Activated naive CD4-positive, alpha-beta T cell treated with Interleukin-2 at 50 U/mL for 16 hours (primary cell): ENCODE measurements around the gene ABLIM1.

Experiments used
- DNase-seq: peaks from one replicate; pipeline ENCODE4 v3.0.0-alpha.2; 2020

Gene ABLIM1

DNA sequence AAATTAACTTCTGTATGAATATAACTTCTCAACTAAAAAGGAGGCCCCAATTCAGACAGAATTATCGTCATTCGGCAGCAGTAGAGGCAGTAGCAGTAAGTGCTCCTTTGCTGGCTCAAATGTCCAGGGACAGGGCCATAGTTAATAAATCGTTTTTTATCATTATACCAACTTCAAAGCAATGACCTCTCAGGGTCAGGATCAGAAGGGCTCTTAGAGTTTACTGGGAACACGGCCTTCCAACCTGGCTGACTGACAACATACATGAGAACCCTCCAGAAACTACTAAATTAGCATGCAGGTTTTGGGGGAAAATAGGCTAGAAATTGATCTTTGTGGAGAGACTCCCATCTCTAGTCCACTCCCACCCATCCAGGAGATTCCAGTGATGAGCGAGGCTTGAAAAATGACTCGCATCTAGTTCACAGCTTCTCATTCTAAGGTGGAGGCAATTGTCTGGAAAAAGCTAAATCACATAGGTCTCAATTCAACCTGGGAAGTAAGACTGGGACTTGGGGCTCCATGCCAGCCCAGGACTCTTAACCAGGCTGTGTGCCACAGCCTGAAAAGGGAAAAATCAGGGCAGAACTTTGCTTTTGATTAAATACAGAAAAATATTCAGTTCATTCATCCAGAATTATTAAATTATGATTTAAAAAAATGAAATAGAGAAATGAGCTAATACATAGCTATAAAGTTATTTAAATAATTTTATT, 84.6 kb downstream of the ABLIM1 start:
- DNase-seq: no peak

DNA sequence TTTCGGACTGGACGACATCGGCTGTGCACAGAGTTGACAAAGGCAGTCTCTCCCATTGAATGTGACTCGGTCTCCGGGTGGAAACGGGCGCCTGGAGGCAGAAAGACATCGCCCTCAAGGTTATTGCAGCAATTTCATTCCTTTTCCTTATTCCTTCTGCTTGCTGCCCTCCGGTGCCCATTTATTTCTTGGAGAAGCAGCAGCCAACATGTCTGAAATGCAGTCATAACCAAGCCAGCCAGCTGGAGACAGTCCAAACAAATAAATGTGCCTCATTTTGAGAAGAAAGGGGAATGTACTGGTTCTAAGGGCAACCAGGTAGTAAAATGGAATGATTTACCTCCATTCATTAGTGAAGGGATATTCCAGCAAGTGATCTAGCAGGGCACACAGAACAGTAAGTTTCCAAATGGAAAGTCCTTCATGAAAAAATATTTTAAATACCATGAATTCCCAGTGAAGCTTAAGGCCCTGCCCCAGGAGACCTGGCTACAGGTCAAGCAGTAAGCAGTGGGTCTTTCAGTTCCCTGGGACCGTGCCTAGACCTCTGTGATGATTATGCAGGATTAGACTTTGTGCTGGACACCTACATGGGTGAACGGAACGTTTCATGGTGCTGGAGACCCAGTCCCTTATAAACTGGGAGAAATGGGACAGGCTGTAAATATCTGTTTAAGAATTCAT, 86.6 kb downstream of the ABLIM1 start:
- no peak for DNase-seq

DNA sequence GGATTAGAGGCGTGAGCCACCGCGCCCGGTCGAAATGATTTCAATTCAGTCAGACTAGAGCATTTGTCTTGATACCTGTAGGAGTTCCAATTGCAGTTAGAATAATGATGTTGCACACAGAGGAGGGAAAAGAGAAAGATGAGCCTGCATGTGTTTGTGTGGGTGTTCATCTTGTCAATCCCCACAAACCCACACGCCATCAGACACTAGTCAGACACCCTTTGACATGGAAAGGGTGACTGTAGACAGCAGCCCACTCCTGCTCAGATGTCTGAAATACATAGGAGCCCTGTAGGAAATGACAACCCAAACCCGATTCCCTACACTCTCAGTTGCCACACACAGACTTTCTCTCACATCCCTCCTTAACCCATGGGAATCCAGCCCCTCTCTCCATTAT, 92.0 kb downstream of the ABLIM1 start:
- DNase-seq: no peak

DNA sequence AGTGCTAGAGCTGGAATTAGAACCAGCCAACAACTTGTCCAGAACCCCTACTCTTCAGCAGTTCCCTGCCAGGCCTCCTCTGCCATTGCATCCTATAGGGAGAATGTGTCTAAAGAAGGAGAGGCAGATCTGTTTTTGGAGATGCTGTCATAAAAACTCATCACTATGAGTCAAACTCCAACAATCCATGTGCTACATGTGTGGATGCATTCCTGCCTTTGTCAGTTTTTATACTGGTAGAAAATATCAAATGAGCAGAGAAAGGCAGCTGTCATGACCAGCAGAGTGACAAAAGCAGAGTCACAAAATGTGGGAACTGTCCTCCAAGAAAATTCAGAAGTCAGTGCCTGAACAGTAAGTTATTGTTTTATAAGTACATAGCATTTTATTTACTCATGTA, 93.0 kb downstream of the ABLIM1 start:
- DNase-seq: no peak

DNA sequence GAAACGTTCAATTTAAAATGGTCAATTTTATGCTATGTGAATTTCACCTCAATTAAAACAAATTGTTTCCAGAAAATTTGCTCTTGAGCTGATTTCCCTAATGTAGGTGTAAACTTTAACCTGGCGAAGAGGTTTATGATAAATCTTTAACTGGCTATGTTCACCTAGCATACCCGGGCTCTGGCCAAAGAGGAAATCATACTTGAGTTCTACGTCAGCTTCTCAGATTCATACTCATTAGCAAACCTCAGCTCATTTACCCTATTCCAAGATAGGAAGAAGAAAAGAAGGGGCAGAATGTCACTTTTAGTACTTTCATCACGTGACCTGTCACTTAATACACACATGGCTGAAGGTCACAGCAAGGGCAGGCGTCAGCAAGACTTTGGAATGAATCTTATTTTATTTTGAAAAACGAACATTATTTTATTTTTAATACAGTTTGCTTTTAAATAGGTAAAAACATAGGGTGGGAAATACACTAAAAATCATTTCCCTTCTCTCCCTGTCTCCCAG, 97.0 kb downstream of the ABLIM1 start:
- DNase-seq: no peak

DNA sequence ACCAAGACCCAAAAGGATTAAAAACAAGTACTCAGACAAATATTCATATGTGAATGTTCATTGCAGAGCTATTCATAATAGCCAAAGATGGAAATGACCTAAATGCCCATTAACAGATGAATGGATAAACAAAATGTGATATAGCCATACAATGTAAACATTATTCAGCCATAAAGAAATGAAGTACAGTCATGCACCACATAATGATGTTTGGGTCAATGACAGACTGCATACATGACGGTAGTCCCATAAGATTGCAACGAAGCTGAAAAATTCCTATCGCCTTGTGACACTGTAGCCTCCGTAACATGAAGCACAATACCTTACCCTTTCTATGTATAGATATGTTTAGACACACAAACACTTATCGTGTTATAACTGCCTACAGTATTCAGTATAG, 97.9 kb downstream of the ABLIM1 start:
- no peak for DNase-seq

DNA sequence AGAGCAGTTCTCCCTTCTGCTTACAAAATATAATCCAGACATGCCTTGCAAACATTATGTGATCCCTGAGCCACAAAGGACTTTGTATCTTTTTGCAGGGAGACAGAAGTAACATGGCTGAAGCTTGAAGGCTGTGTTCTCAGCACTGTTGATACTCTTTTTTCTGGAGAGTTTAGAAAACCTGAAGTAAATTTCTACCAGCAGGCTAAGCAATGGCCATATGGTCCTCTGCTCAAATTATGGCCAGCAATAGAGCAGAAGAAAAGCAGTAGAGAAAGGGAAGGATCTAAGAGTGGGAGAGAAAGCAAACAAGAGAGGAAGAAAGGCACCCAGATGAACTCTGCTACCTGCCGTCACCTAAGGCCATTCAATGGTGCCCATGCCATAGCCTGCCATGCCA, 98.4 kb downstream of the ABLIM1 start:
- DNase-seq: no peak

DNA sequence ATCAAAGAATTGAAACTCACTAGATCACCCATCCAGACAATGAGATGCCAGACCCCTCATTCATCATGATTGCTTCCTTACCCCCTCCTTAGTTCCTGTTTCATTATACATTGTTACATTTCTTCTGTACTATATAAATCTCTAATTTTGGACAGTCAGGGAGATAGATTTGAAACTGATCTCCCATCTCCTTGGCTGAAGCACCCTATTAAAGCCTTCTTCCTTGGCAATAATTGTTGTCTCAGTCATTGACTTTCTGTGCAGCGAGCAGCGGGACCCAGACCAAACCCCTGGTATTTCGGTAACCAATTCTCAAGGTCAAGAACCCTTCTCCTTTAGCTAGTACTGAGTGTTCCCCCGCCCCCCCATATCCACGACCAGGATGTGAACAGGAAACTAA, 100.2 kb downstream of the ABLIM1 start:
- no peak for DNase-seq

DNA sequence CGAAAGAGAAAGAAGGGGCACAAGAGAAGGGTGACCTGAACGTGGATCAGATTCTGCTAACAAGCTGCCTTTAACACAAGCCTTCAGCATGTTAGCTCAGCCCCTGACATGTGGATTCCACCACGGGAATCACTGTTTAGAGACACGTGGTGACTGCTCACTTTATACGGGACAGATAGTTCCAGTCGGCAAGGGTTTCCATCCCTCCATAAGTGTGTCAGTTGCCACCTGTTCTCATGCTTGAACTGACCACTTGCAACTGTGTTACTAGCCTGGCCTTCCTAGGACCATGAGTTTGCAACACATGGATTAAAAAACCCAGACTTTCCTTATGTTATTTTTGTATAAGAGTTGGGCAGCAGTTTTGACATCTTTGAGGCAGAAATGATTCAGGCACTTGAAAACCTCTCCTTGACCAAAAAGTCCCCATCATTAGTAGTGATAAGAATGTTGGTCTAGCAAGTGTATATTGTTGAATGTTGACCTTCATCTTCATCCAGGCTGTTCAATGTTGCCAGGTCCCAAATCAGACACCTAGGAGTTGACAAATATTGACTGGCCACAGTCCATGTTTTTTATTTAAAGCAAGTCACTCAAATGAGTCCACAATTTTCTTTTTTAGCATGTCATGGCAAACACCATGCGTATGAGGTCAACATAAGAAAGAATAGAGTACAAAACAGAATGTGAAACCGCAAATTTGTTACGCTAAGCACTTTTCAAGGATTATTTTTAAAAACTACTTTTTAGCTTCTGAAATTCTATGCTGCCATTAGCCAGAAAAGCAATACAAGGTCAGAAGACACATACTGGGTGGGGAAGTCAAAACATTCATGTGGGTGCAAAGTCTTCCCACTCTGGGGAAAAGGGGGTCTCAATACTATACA, 101.6 kb downstream of the ABLIM1 start:
- DNase-seq: no peak

DNA sequence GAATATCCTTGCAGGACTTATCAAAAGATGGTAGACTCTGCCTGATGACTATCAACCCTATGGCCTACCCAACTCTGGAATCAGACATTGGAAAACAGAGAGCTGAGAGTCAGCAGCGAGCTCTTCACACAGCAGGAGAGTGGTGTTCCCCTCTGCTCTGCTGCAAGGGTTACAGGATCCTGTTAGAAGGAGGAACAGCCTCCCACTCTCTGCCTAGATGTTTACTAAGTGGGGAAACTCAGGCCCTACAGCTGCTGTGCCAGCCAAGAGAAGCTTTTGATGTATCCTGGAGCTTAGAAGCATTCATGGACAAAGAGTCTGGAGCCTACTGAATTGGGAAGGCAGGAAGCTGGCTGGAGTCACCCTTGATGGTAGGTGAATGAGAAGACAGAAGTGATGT, 104.6 kb downstream of the ABLIM1 start:
- no peak for DNase-seq

DNA sequence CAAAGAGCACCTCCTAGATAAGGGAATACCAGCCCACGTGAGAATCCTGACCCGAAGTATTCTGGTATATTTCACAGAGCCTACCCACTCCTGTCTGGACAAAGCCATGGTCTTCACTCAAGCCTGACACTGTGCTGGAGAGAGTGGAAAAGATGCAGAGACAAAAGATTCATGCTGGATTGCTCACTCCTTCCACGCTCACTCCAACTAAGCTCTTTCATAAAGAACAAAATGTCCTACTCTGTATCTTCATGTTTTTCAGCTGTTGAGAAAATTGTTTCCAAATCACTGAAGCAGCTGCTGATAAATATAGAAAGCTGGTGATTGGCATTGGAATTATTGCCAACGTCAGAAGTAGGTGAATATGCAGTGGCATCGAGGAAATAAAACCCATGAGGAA, 106.0 kb downstream of the ABLIM1 start:
- no peak for DNase-seq

DNA sequence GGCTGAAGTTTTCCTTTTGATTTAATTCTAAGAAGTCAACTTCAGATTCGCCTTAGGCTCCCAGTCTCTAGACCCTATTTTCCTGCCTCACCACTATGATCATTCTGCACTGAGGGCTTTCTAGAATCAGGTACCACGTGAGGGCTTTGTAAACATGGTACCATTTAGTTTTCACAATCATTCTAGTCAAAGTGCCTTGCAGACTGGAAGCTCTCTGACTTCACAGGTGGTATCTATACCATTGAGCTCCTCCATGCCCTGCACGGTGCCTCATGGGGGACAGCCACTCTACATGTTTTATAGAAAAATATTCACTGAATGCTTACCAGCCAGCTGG, 106.5 kb downstream of the ABLIM1 start:
- no peak for DNase-seq

DNA sequence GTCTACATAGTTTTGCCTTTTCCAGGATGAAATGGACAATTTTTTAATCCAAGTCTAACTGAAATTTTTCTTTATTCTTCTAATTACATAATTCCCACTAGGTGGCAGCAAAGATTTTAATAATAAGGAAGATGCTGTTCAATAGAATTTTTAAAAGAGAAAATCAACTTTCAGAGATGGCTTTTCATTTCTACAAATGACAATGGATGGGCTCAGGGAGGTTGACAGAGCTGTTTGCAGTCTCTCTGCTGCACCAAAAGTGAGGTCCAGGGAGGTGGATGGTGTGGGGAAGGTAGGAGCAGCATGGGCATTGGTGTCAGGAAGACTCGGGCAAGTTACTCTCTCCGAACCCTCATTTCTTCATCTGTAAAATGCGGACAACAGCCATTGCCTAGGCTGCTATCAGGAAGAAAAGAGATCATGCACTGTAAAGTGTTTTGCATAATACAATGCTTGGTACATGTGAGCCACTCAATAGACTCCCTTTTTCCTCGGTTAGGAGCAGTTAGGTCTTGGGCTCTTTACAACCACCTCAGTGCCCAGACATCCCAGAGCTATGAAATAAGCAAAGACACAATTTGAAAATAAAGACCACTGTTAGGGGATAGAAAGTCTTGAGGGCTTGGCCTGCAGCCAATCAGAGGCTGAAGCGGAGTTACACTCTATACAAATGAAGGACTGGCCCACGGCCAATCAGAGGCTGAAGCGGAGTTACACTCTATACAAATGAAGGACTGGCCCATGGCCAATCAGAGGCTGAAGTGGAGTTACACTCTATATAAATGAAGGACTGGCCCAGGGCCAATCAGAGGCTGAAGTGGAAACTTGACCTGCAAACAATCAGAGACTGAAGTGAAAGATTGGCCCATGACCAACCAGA, 107.1 kb downstream of the ABLIM1 start:
- DNase-seq: no peak

DNA sequence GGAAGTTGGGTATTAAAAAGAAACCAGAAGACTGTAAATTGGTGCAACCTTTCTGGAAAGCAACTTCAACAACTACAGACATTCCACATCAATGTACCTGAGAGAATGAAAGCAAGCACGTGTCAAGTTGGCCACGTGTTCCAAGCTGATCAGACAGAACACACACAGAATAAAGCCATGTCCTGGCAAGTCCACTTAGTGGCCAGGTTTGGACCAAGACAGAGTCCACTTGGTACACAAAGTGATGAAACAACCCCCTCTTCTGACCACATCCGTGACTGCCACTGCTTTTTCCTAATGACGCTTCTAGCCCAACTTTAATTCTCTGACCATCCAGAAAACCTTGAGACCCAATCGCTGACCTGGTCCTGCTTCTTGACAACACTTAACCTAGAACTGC, 109.4 kb downstream of the ABLIM1 start:
- no peak for DNase-seq

DNA sequence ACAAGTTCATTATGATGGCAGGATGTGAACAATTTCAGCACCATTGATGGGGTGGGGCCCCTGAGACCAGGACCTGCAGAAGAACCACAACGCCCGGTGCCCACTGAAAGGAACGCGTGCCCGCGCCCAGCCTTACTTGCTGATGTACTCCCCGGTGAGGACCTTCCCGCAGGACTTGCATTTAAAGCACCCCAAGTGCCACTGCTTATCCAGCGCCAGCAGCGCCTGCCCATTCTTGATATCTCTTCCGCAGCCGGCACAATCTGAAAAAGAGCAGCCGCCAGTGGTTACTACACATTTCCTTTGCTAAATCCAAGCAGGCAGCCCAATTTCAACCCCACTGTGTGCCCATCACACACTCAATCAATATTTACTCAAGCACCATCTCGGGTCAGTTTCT, 110.6 kb downstream of the ABLIM1 start:
- no peak for DNase-seq

DNA sequence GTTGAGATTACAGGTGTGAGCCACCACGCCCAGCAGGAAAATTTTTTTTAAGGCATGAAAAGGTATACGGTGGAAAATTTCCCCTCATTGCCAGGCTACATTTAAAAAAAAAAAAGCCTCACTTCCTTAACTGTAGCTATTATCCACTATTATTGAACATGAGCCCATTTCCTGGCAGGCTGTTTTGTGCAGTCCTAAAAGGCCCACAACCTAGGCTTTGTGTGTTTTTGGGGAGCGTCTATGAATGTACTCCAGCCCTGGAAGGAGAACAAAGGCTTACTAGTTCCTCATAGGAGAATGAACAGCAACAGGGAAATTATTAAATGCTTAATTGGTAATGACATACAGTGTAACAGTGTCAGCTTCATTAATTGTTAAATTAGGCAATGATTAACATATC, 111.0 kb downstream of the ABLIM1 start:
- no peak for DNase-seq

DNA sequence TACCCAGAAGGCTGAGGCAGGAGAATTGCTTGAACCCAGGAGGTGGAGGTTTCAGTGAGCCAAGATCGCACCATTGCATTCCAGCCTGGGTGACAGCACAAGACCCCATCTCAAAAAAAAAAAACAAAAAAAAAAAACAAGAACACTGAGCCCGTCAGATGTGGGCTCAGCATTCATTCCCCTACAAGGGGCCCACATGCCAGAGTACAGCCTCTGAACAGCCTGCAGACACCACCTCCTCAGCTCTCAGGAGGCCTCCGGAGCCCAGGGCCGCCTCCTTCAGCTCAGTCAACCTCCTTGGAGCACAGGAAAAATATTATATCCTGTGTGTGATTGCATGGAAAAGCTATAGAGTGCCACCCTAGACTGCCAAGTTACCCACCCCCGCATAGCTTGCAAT, 112.3 kb downstream of the ABLIM1 start:
- no peak for DNase-seq

DNA sequence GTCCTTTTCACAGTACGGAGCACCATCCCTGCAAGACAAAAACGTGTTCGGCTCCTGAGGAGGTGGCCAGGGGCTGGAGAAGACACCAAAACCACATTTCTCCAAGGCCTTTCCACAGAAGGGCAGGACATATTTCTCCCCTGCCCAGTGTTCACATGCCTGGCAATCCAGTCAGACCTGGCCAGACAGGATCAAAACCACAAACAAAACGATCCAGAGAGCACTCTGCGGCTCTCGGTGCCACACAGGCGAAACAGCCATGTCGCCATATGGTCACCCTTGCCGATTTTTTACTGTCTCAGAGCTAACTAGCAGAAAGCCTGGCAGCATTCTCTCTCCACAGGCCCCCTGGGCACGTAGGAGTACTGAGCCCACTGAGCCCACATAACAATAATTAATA, 113.0 kb downstream of the ABLIM1 start:
- DNase-seq: no peak

DNA sequence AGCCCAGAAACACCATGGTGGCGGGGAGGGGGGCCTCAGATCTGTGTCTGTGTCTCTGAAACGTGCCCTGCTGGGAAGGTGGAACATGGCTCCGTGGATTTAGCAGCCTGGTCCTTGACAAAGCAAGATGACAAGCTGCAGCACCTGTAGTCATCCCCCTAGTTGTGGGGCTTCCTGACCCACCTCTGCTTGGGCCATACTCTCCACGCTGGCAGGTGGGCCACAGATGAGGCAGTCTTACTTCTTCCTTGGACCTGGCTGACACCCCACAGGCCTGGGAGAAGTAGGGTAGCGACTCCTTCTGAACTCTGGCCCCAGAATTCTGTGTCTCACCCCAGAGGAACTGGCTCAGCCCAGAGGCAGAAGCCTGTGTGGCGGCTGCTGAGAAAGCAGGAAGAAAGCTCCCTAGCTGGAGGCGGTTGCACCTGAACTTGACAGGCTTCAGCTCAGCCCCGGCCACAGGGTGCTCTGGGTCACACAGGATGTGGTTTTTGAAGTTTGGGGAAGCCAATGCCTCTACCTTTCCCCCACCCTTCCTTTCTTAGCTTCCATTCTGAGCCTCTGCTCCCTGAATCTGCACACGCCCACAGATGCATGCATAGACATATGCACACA, 113.9 kb downstream of the ABLIM1 start:
- DNase-seq: peak; percentile 58

DNA sequence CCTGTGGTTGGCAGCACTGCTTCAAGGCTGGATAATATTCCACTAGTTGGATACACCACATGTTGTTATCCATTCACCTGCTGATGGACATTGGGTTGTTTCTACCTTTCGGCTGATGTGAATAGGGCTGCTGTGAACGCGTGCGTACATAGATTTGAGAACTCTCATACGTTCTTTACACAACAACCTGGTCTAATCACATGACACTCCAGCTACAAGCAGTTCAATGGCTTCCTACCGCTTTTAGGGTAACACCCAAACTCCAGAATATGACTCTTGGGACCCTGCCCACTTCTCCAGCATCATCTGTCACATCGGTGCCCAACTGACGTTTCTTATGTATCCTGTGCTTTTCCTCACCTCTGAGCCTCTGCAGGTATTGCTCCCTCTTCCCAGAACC, 114.6 kb downstream of the ABLIM1 start:
- DNase-seq: no peak

DNA sequence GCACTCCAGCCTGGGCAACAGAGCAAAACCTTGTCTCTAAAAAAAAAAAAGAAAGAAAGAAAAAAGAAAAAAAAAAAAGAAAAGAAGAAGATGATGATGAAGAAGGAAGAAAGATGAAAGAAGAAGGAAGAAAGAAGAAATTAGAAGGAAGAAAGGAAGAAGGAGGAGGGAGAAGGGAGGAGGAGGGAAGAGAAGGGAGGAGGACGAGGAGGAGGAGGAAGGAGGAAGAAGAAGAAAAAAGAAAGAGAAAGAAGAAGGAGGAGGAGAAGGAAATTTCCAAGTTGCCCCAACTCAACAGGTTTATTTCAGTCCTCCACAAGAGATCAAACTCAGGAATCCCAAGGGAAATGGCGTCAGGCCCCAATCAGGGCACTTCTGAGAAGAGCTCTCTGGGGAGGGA, 115.7 kb downstream of the ABLIM1 start:
- no peak for DNase-seq

DNA sequence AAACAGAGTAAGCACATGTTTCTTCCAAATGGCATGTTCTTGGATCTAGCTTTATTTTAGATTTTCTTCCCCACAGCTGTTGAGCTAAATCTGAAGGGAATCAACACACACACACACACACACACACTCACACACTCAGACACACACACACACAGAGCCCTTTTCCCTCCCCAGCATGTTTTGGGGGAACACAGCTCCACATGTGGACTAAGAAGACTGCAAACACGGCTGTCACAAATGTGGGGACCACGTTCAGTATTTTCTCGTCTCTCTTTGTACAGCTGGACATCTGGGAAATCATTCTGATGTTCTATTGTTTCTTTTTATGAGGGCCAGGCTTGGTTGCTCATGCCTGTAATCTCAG, 116.3 kb downstream of the ABLIM1 start:
- DNase-seq: no peak
